DMS53 (cell line): ENCODE results near the gene PPP1R36.
"Not testable (repeated sequence)": the region's sequence is repeated elsewhere in the genome, so short reads cannot be mapped to it uniquely, and the experiment has no call there.

Experiments used
- DNase-seq: peaks from one replicate; lab custom pipeline; 2025; lab: John Stamatoyannopoulos, UW

Gene PPP1R36

DNA sequence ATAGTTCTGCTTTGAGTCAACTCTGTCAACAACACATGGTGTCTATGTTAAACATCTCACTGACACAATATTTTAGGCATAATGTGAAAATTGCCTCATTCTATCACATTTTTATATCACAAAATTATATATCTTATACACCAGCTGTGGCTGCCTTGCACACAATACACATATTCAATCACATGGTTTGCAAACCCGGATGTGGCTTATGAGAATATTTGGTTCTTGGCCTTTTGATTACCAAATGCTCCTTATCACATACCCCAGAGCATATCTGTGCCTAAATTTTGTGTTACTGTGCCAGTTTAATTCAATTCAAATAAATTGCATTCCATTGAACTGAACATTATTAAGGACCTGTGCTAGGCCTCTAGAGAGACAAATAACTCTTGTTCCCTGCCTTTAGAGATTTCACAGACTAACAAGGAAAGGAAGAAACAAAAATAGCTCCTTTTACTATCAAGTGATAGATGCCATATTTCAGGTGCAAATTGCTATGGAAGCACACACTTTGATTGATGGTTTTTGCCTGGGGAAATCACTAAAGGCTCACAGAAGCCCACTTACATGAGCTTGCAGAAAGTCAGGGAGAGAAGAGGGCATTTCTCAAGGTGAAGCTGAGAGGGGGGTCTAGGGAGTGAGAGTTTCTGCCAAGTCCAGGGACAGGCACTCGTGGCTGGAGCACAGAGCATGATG lies 63.4 kb downstream of the PPP1R36 start:
- DNase-seq, result no peak

DNA sequence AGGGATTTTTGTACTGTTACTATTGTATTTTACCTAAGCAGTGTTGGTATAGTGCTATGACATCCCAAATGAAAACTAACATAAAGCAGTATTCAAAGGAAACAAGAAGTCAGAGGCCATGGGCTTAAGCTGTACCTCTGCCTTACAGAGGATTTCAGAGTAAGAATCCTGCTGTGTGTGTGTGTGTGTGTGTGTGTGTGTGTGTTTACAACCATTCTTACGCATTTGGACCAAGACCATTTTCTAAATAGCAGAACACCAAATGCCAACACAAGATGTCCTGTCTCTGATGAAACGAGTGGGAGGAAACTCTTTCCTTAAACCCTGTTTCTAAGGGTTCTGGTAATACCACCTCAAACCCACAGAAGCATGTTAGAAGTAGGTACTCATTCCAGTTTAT lies 64.4 kb downstream of the PPP1R36 start:
- DNase-seq, result no peak

DNA sequence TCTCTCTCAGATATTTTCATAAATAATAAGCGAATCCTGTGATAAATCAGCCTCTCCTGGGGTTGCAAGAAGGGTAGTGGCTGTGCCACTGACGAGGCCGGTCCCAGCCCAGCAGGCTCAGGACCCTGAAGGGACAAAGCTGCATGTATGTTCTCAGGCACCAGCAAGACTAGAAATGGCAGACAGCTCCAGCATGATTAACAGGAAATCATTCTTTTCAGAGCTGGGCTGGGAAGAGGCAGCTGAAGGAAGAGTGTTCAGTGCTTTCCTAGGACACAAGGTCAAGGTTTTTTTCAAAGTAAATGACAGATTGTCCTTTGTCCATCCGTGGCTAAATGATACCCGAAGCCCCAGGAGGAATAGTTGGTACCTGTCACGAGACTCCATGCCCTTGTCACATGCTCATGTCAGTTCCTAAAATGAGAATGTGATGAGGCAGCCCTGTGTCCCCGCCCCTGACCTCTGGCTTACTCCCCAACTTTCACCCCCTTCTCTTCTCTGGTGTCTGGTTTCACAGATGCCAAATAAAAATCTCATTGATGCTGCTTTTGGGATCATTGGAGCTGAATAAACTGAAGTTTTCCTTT lies 65.1 kb downstream of the PPP1R36 start:
- DNase-seq, result no peak

DNA sequence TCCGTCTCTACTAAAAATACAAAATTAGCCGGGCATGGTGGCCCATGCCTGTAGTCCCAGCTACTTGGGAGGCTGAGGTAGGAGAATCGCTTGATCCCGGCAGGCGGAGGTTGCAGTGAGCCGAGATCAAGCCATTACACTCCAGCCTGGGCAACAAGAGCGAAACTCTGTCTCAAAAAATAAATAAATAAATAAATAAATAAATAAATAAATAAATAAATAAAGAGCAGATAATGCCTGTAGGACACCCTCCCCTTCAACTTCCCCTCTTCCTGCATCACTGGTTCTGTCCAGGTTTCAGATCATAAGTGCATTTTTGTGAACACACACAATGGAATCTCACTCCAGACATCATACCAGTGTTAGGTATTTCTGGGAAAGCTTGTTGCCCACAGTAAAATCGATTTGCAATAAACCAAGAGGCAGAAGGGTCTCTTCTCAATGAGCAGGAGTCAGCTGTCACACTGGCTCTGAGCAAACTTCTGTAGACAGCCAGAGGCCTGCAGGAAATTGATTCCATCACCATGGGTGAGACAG lies 68.2 kb downstream of the PPP1R36 start:
- DNase-seq, result not testable (repeated sequence)

DNA sequence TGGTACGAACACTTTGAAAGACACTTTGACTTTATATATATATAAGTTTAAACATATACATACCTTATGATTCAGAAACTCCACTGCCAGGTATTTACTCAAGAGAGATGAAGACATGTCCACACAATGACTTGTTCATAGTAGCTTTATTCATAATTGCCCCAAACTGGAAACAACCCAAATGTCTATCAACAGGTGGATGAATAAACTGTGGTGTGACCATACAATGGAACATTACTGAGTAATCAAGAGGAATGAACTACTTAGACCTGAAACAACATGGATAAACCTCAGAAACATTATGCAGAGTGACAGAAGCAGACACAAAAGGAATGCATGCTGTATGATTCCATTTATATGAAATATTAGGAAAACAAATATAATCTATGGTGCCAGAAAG lies 71.1 kb downstream of the PPP1R36 start:
- no peak for DNase-seq

DNA sequence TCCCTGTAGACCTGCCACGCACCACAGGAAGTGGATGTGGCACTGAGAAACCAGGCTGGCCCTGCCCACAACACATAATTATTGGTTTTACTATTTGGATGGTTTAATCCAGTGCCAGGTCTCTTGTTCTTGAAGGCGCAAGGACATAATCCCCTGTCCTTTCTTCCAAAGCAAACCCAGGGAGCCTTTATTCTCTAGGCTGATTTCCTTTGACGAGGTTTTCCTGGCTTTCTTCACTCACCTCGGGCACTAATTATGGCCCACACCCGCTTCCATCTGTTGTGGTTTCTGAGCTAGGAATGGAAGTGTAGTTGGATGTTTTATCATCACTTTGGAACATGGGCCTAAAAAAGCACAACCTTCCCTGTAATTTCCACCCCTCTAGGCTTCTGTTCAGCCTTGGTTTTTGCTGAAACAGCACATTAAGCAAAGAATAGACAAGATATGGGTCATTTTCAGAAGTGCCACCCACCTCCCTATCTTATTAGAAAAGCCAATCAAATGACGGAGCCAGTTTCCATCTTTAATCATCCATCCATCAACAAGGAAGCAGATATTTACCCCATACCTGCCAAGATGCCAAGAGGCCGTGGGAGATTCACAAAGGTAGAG lies 73.9 kb downstream of the PPP1R36 start:
- no peak for DNase-seq

DNA sequence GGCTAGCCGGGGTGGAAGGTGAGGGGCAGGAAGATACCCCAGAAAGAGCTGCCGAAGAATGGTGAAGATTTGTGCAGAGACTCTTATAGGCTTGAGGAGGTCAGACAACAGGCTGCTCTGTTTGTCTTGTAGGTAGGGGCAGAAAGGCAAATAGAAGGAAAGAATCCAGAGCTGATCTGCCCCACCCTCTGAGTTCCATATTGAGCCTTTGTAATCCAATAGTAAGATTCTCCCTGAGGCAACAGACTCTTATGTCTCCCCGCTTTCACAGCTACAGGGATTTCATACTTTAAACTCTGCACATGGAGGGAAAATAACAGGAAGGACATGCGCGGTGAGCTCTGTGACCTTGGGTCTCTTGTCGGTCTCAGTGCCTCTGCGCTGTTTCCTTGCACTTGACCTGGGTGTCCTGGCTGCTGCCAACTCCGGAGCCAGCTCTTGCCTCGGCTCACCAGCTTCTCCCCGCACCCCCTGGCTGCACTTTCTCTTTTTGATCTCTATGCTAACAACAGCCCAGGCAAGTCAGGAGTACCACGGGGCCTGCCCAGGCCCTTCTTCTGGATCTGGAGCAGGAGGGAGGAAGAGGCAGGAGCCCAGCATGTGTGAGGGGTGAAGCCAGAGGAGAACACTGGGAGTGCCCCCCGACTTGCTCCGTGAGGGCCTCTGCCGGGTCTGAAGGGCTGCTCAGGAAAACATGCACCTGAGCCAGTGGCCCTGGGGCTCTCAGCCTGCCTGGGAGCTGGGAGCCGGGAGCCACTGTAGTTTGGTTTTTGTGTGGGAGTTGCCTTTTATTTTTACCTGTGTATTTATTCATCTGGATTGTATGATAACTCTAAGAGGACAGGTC lies 75.8 kb downstream of the PPP1R36 start:
- DNase-seq, result no peak

DNA sequence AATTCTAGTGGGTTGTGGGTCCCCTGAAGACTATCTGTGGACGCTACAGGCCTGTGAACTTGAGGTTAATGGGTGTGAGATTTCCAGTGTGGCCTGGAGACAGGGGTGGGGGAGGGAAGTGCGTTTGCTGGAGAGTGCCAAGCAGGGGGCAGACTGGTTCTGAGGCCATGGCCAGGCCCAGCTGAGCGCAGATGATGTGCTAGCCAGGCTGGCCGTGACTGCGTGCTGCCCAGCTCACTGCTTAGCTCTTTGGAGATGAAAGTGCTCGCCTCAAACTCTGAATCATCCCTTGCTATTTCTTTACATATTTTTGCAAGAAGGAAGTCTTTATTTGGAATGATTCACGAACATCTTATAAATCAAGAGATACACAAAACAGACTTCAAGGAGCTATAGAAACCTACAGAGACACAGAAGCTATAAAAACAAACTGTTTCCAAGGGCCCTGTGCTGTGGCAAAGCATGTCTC lies 79.2 kb downstream of the PPP1R36 start:
- no peak for DNase-seq

DNA sequence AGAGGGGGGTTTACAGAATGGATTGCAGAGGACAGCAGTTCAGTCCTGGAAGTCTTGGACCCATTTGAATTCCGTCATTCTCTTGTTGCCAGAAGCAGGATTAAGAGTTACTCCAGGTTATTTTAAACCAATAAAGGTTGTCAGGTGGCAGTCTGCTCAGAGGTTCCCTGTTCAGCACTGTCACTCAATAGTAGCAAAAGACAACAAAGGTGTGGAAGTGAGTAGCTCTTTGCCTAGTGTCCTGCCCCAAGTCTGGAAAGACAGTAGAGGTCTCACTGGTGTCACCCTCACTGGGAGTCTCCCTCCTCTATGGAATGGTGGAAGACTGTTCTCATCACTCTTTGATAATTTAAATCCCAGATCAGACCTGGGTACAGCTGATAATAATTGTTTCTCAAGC lies 81.0 kb downstream of the PPP1R36 start:
- no peak for DNase-seq

DNA sequence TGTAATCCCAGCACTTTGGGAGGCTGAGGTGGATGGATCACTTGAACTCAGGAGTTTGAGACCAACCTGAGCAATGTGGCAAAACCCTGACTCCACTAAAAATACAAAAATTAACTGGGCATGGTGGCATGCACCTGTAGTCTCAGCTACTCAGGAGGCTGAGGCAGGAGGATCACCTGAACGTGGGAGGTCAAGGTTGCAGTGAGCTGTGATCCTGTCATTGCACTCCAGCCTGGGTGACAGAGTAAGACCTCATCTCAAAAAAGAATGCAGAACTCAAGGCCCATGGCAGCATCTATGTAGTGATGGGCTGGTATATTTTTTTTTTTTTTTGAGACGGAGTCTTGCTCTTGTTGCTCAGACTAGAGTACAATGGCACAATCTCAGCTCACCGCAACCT lies 81.5 kb downstream of the PPP1R36 start:
- DNase-seq, result not testable (repeated sequence)

DNA sequence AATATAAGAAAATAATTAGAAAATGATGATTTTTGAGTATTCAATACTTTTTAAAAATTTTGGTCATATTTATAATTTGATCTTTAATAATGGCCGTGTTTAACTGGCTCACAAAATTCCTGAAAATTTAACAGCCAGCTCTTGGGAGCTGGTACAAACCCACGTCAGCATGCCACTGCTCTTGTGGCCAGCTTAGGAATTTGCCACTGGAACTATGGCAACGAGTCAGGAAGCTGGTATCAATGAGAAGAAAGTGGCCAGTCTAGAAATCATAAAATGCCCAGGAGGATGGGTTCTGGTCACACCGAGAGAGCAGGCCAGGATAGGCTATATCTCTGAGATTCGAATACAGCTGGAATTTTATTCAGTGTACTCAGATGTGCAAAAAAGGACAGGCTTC lies 82.3 kb downstream of the PPP1R36 start:
- DNase-seq, result no peak

DNA sequence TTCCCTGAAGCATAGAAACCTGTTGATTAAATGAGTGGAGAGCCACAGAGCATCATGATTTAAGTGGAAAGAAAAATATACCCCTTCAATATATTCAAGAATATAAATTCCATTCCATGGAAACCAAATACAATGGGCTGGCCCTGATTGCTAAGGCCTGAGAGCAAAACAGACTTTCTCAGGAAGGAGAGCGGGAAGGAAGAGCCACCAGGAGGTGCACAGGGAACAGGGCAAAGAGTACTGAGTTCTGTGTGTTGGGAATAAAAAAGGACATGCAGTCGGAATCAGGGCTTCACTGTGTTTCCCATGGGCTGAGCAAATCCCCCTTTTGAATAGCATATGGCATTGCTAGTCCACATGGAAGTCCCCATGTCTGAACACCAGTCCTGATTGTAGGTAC lies 84.8 kb downstream of the PPP1R36 start:
- no peak for DNase-seq

DNA sequence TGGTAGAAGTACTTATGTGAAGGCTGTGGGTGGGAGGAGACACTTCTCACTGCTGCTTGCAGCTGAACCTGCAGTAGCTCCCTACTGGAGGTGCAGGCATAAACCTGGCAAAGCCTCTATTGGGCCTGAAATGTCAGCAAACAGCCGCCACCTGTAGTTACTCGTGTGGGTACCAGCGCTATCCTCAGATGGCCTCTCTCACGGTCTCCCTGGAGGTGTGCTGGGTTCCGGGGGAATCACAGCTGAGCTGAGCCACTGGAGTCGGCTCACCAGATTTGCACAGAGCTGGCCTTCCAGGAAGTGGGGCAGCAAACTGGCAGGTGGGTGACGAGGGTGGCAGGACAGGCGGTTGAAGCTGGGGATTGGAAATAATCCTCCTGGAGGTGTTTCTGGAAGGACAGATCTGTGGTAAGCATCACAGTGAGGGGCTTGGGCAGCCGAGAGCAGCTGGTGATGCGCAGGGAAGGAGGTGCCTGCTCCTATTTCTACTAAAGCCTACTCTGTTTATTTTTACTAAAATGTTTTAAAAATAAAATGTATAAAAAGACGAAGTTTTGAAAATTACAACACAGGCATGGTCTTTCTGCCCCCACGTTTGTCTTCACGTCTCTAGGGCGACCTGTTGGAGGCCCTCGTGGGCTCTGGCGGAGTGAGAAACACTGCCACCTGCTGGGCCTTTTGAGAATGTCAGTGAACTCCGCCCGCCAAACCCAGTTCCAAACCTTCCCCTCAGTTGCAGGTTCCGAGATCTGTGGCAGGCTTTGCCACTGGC lies 86.6 kb downstream of the PPP1R36 start:
- DNase-seq, result peak; percentile 78

DNA sequence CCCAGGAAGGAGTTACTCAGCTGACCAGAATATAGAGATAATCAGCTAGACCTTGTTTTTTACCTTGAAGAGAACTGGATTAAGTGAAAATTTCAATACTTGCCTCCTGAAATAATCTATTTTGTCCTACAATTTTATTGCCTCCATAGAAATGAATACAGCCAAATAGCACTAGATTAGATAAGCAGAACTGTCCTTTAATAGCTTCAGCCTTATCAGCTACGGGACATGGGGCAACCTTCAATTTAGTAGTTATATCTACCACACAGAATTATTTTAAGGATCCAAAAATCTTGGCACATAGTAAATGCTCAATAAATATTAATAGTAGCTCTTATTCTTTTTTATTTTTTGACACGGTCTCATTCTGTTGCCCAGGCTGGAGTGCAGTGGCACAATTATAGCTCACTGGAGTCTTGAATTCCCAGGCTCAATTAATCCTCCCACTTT lies 87.2 kb downstream of the PPP1R36 start:
- no peak for DNase-seq

DNA sequence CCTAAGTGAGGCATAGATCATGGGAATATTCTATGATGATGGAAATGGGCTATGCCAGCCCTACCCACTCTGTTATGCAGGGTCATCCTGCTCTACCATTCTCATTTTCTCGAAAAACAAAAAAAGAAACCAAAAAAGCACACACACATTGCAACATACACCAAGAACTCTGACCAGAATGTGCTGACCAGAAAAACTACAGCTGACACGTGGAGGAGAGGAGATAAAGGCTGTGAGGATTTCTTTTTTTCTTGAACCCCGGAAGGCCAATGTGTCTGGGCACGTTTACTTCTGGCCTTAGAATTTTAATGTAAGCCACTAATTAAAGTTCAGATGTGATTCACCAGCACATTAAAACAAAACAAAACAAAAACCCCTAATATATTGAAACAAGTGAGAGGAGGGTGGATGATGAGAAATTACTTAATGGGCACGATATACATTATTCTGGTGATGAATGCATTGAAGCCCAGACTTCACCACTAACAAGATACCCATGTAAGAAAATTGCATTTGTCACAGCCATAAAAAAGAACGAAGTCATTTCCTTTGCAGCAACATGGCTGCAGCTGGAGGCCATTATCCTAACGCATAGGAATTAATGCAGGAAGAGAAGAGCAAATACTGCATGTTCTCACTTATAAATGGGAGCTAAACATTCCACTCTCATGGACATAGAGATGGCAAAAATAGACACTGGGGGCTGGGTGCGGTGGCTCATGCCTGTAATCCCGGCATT lies 88.1 kb downstream of the PPP1R36 start:
- no peak for DNase-seq

DNA sequence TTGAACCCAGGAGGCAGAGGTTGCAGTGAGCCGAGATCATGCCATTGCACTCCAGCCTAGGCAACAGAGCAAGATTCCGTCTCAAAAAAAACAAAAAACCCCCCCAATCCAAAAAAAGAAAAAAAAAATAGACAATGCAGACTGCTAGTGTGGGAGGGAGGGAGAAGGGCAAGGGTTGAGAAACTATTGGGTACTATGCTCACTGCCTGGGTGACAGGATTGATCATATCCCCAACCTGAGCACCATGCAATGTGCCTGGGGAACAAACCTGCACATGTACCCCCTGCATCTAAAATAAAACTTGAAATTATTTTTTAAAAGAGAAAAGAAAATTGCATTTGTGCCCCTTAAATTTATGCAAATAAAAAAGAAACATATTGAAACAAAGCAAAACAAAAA lies 88.9 kb downstream of the PPP1R36 start:
- no peak for DNase-seq
